ENCODE measurements around the gene SYNGR3. TPM values are rescaled to one million over a fixed set of nuclear protein-coding genes. Genes with fewer than 3 reads are reported as not detected.

The SYNGR3 gene
- total RNA-seq, 2 donors from 2014 or later = 4.0 to 16.1 TPM

DNA sequence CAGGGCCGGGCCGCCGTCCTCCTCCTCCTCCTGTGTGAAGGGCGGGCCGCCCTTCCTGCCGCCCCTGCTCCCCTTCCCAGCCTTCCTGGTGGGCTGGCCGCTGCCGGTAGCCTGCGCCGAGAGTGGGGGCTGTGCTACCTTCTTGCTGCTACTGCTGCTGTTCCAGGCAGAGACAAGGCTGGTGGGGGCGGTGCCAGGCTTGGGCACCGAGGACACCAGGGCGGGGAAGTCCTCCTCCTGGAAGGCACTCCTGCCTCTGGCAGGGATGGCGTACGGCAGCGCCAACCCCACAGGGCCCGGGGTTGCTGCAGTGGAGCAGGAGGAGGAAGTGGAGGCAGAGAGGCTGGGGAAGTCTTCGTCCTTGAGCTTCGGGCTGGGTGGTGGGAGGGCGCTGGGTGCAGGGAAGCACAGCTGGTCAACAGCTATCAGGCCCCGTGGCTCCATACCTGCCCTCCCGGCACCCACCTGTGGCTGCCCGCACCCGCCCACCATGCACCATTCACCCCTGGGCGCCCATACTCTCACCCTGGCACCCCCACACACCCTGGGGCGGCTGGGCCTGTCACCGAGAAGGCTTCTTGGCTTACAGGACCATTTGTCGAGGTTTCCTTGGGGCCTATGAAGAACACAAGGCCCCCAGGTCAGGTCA lies 10.2 kb downstream of the SYNGR3 start:
- no peaks in the 10 kb centered on the region for H3K9me3 ChIP-seq
- H3K36me3 ChIP-seq = peaks cover 12 to 32% of the 10 kb centered on the region in 2 donors
- no peak overlapping the region for H3K4me3 ChIP-seq
- intact Hi-C loops (cut with DNase I) = no loop called here
- no peak for DNase-seq (ENCODE audit: low spot score)
- H3K27ac ChIP-seq = no peak overlapping the region
- 87% methylated on average over 26 of the region's 28 CpGs for WGBS
- no peak for TF ChIP-seq POLR2A (IDR thresholded peaks at IDR 0.05)
- TF ChIP-seq POLR2AphosphoS5 (IDR thresholded peaks at IDR 0.05) = no peak
- no peak for TF ChIP-seq CTCF (IDR thresholded peaks at IDR 0.05)
- peaks cover 5% of the 10 kb centered on the region for H3K4me1 ChIP-seq (replicated peaks)
- H3K27me3 ChIP-seq (replicated peaks; ENCODE audit: insufficient read depth) = no peaks in the 10 kb centered on the region

DNA sequence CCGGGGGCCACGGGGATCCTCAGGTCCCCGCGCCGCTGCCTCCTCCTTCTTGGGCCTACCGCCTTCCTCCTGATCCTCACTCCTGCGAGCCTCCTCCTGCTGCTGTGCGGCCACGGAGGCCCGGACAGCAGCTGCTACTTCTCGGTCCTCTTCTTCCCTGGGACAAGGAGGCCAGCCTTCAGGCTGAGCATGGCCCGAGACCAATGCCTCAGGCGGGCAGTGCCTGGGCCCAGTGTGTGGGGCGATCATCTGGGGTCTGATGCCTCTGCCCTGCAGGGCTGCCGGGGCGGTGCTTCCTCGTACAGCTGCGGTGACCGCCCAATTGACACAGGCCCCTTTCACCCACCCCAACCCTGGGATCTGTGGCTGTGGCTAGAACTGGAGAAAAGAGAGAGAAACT lies 11.3 kb downstream of the SYNGR3 start:
- Histone ChIP-seq H3K27me3 (replicated peaks; ENCODE audit: insufficient read depth) (no peaks in the 10 kb centered on the region), H3K27ac (no peak overlapping the region), H3K9me3 (no peaks in the 10 kb centered on the region), H3K36me3 (peaks cover 12 to 32% of the 10 kb centered on the region in 2 donors), H3K4me1 (replicated peaks) (peaks cover 5% of the 10 kb centered on the region), H3K4me3 (no peak overlapping the region)
- WGBS = 98% methylated on average over 14 of the region's 19 CpGs
- TF ChIP-seq POLR2AphosphoS5 (IDR thresholded peaks at IDR 0.05) = no peak
- no peak for TF ChIP-seq POLR2A (IDR thresholded peaks at IDR 0.05)
- no peak for TF ChIP-seq CTCF (IDR thresholded peaks at IDR 0.05)
- intact Hi-C loops (cut with DNase I) = no loop called here
- DNase-seq (ENCODE audit: low spot score) = no peak

DNA sequence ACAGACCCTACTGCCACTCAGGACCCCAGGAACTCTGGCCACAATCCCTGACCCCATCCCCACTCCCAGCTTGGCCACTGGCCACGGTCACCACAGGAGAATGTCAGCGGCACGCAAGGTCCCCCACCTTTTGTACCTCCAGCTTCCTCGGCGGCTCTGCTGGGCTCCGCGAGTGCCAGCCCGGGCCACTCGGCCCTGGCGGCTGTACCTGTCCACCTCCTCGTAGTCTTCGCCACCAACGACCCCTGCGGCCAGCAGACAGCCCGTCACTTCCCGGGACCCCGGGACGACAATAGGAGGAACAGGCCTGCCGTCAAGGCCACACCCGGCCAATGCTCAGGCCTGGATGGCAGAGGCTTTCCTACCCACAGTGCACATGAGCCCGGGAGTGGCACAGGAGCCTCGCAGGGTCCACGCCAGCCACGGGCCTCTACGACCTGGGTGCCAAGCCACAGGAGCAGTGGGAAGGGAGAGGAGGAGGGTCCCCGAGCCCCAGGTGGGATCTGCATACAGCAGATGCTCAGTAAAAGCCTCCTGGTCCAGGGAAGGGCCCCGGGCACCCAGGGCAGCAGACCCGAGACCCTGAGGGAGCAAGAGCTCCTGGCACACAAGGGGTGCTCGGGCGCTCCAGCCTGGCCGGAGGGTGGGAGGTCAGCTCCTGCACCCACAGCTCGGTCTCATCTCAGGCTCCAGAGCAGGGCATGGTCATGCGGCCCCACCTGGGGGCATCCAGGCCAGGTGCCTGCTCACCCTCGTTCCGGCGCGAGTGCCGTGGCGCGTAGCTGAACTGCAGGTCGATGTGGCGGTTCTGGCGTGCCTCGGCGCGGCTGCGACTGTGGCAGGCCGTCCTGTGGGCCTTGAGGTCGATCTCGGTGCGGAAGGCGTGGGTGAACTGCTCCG lies 11.9 kb downstream of the SYNGR3 start:
- Histone ChIP-seq H3K36me3 (peaks cover 12 to 32% of the 10 kb centered on the region in 2 donors), H3K27ac (no peak overlapping the region), H3K4me3 (no peak overlapping the region), H3K4me1 (replicated peaks) (peaks cover 5% of the 10 kb centered on the region), H3K27me3 (replicated peaks; ENCODE audit: insufficient read depth) (no peaks in the 10 kb centered on the region), H3K9me3 (no peaks in the 10 kb centered on the region)
- DNase-seq (ENCODE audit: low spot score) = no peak
- 96% methylated on average over 51 of the region's 53 CpGs for WGBS
- TF ChIP-seq POLR2A (IDR thresholded peaks at IDR 0.05) = no peak
- no peak for TF ChIP-seq POLR2AphosphoS5 (IDR thresholded peaks at IDR 0.05)
- no peak for TF ChIP-seq CTCF (IDR thresholded peaks at IDR 0.05)
- intact Hi-C loops (cut with DNase I) = no loop called here

- Histone ChIP-seq H3K4me3 (no peak overlapping the region), H3K36me3 (peaks cover 12 to 32% of the 10 kb centered on the region in 2 donors), H3K4me1 (replicated peaks) (peaks cover 11% of the 10 kb centered on the region), H3K27ac (no peak overlapping the region), H3K27me3 (replicated peaks; ENCODE audit: insufficient read depth) (no peaks in the 10 kb centered on the region), H3K9me3 (no peaks in the 10 kb centered on the region)
- WGBS = 90% methylated on average over 33 of the region's 47 CpGs
- intact Hi-C loops (cut with DNase I) = no loop called here
- TF ChIP-seq POLR2A (IDR thresholded peaks at IDR 0.05) (no peak), CTCF (IDR thresholded peaks at IDR 0.05) (no peak), POLR2AphosphoS5 (IDR thresholded peaks at IDR 0.05) (no peak)
- DNase-seq (ENCODE audit: low spot score) = no peak
Observed at GRCh38 chr16:2002406-2003230, 12.8 kb downstream of the SYNGR3 start.

Data from prostate gland (tissue), 2 donors.